H1 (cell line): ENCODE data around the gene TAS2R3. TPM values are rescaled to one million over a fixed set of nuclear protein-coding genes. Genes with fewer than 3 reads are reported as not detected.

Experiments
- CBX5 ChIP-seq: fragments of 300-800, 300-1000 bp; sonication (generic); IDR thresholded peaks from 2 replicates; pipeline ENCODE4 v1.7.1; 2016; ENCODE audit warnings: antibody characterized with exemption, low read length, low read depth
- EZH2 ChIP-seq: fragments of 200-600 bp; sonication (generic); IDR thresholded peaks from 2 replicates; pipeline ENCODE4 v1.7.1; 2012; ENCODE audit warnings: low read depth, mild to moderate bottlenecking, moderate library complexity, low read length, inconsistent platforms; ENCODE audit not compliant: severe bottlenecking
- PHF8 ChIP-seq: fragments of 200-600 bp; sonication (generic); conservative IDR thresholded peaks from 2 replicates; pipeline ENCODE4 v1.7.1; 2012; ENCODE audit warnings: low read depth, mild to moderate bottlenecking, inconsistent platforms, low read length, moderate library complexity
- SIRT6 ChIP-seq: IDR thresholded peaks from one replicate; pipeline ENCODE4 v1.7.1; 2012; ENCODE audit warnings: low read length, inconsistent platforms
- SP2 ChIP-seq: IDR thresholded peaks from 2 replicates; pipeline ENCODE4 v1.6.1; 2012; ENCODE audit warnings: mild to moderate bottlenecking, low read length, inconsistent platforms
- SUZ12 ChIP-seq: fragments of 200-600 bp; sonication (generic); IDR thresholded peaks from 2 replicates; pipeline ENCODE4 v1.6.1; 2012; ENCODE audit warnings: mild to moderate bottlenecking, inconsistent platforms, low read length, moderate library complexity, mixed read lengths
- polyA plus RNA-seq, 7 experiments: library from polyadenylated mRNA; depleted of rRNA in 3 of 7; stranded (reverse) in 5 of 7; unstranded in 2 of 7; fragments of >200 nt in 5 of 7; fragments of 200-250 nt in 2 of 7; gene quantifications; 1 replicate in 5 of 7; 2 replicates in 1 of 7; 4 replicates in 1 of 7; pipeline versions ENCODE4 v1.2.1 to v1.2.3, GENCODE V29; 2011 to 2013; ENCODE audit warnings: missing spikeins in 2 of 7, mixed read lengths in 2 of 7
- total RNA-seq: library from RNA; stranded (reverse); fragmentation: NEBNext Ultra II Directional; extraction: Animal tissue kit (Norgen Biotek cat#: 25700); gene quantifications from 2 replicates; pipeline ENCODE4 v1.2.1, GENCODE V29; 2021

Gene TAS2R3
- total and polyA plus RNA-seq, 2 of the 8 experiments (the other 6 are each of a cell fraction or from before 2014, with no cell fraction given) = 0.48 to 0.99 TPM

DNA sequence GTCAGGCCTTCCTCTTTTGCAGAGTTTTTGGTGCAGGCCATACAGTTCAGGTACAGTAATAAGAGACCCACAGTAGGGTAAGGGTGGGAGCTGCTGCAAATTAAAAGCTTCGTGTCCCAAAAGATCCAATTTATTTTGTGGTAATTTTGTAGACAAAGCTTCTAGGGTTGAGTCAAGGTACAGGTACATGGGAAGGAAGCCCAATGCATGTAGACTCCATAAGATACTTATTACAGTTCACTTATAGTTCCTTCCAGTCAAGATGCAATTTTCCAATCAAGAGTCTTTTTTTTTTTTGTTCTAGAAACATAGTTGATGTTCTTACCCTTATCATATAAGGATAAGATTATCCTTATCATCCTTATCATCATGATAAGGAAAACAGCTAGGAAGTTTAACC, 12.5 kb downstream of the TAS2R3 start, which contains the start of gene TAS2R4 (continued):
- no peak for TF ChIP-seq SUZ12
- no peak for TF ChIP-seq SP2
- TF ChIP-seq PHF8 = no peak
- TF ChIP-seq EZH2 = no peak
- no peak for TF ChIP-seq CBX5
- TF ChIP-seq SIRT6 = no peak
